ENCODE measurements around the gene RBM11.
"Not testable (repeated sequence)": the region's sequence is repeated elsewhere in the genome, so short reads cannot be mapped to it uniquely, and the experiment has no call there.

Gene RBM11, protein sequence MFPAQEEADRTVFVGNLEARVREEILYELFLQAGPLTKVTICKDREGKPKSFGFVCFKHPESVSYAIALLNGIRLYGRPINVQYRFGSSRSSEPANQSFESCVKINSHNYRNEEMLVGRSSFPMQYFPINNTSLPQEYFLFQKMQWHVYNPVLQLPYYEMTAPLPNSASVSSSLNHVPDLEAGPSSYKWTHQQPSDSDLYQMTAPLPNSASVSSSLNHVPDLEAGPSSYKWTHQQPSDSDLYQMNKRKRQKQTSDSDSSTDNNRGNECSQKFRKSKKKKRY

GRCh38 chr21:14215971-14216641 lies at the start of gene RBM11:
Gene RBM11 (plus strand): TSS chr21:14216157. CDS start chr21:14216187, 30 bp downstream.
- peak; percentile 60 for DNase-seq (ENCODE audit: low read depth)

DNA sequence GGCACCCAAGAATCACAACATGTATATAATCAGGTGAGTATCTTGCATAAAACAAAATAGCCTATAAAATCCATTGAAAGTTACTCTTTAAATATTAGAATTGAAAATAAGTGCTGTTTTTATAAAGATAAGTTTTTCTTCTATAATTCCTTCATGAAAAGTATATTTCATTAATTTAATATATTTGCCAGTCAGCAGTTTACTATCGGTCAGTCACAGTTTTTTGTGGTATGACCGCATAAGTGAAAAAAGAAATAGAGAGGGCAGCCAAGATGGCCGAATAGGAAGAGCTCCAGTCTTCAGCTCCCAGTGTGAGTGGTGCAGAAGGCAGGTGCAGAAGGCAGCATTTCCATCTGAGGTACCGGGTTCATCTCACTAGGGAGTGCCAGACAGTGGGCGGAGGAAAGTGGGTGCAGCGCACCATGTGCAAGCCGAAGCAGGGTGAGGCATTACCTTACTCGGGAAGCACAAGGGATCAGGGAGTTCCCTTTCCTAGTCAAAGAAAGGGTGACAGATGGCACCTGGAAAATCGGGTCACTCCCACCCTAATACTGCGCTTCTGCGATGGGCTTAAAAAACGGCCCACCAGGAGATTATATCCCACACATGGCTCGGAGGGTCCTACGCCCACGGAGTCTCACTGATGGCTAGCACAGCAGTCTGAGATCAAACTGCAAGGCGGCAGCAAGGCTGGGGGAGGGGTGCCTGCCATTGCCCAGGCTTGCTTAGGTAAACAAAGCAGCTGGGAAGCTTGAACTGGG lies 49.3 kb upstream of the RBM11 start:
- not testable (repeated sequence) for DNase-seq (ENCODE audit: low read depth)

GRCh38 chr21:14206222-14206621 lies 9.7 kb upstream of the RBM11 start:
- no peak for DNase-seq (ENCODE audit: low read depth)

DNA sequence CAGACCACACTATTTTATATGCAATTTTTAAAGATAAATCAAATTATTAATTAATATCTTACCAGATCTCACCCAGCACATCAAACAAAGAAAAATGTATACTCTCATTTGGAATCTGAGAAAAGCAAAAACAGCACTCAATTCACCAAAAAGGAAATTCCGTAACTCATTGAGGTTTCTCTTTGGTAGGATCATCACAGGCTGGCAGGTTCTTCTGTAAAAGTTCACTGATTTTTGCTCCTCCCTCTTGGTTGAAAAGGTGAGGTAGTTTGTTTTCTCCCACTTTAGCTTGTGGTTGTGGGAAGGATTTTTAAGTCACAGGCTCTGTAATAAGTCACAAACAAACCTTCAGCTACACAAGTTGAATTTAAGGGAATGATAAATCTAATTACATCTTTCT lies 5.2 kb upstream of the RBM11 start, which contains the start of gene LIPI:
LIPI (minus strand) TSS at position 218 of the 400 bp plus-strand sequence; CDS start at position 108, 110 bp downstream.
- DNase-seq (ENCODE audit: low read depth), result no peak

GRCh38 chr21:14213164-14213563 lies 2.8 kb upstream of the RBM11 start:
- DNase-seq (ENCODE audit: low read depth), result no peak

GRCh38 chr21:14223365-14223764 lies 7.4 kb downstream of the RBM11 start:
- DNase-seq (ENCODE audit: low read depth), result no peak

- no peak for DNase-seq (ENCODE audit: low read depth)
Observed at GRCh38 chr21:14229399-14229798, 13.4 kb downstream of the RBM11 start.

GRCh38 chr21:14235101-14235500 lies 19.1 kb downstream of the RBM11 start:
- no peak for DNase-seq (ENCODE audit: low read depth)

GRCh38 chr21:14236180-14236579 lies 20.2 kb downstream of the RBM11 start:
- no peak for DNase-seq (ENCODE audit: low read depth)

DNA sequence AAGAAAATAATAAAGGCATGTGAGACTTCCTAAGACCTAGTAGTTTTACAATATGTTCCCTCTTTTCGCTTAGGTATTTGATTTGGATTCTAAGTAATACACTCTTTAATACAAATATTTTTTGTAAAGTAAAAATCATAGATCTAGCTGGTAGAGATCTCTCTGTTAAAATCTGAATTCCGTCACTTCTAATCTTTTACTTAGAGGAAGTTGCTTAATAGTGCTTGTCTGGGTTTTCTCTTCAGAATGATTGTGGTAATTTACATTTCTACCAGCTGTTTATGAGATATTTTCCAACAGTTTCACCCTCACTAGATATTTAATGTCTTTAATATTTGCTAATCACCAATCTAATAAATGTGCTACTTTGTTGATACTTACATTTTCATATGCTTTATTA lies 23.3 kb downstream of the RBM11 start:
- no peak for DNase-seq (ENCODE audit: low read depth)

- DNase-seq (ENCODE audit: low read depth), result no peak
Observed at GRCh38 chr21:14241297-14241696, 25.3 kb downstream of the RBM11 start.

- DNase-seq (ENCODE audit: low read depth), result no peak
Observed at GRCh38 chr21:14243461-14243860, 27.5 kb downstream of the RBM11 start.

- no peak for DNase-seq (ENCODE audit: low read depth)
Observed at GRCh38 chr21:14243874-14244273, 27.9 kb downstream of the RBM11 start.

DNA sequence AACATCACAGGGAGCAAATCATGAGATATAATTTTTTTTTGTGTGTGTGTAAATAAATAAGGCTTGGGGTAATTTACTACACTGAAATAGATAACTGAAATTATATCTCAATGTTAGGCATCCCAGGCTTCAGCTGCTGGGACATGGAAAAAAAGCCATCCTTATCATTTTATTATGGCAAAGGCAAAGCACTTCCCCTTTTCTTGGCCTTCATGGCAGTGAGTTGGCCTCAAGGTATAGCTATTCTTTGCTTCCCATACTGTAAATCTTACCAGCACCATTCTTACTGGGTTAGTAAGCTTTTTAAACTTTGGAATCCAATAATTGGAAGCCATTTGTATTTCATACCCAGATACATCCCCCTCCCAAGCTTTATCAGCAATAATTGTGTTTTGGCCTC lies 29.0 kb downstream of the RBM11 start:
- DNase-seq (ENCODE audit: low read depth), result no peak

- no peak for DNase-seq (ENCODE audit: low read depth)
Observed at GRCh38 chr21:14245711-14246110, 29.8 kb downstream of the RBM11 start.

- no peak for DNase-seq (ENCODE audit: low read depth)
Observed at GRCh38 chr21:14251336-14251735, 35.4 kb downstream of the RBM11 start.

DNA sequence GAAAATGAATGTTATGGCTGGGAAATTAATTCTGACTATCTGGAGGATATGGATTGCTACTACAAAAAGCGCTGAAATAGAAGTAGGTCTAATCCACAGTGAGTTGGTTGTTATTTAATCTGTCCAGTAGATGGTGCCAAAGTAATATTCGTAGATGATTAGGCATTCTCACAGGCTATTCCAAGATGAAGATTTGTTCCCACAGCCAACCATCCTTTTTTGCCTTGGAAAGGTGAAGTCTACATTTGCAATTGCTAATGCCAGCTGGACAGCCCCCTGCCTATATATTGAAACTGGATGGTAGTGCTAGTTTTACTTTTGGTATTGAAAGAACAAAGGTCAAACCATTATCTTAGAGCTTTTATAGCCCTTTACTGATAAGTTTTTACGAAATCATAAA lies 43.8 kb downstream of the RBM11 start:
- DNase-seq (ENCODE audit: low read depth), result no peak

DNA sequence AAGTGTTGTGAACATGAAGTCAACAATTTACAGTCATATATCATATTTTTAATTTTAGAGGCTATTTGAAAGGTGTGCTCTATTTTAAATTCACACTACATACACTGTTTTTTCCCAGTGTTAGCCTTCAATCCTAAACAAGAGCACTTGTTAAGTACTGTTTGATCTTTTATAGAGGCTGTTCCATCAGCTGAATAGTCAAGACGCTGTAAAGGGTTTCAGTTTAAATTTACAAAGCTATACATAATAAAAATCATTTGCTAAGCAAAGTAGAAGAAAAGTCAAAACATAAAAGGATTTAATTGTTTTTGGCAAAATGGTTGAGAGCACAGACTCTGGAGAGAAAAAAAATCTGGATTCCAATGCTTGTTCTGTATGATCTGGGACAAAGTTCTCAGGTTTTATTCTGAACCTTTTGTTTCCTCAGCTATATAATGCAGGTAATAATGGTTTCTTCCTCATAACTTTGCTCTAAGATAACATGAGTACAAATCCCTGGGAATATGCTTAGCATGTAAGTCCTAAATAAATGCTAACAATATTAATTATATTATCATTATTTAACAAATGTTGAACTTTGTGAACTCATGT lies 44.3 kb downstream of the RBM11 start:
- no peak for DNase-seq (ENCODE audit: low read depth)

DNA sequence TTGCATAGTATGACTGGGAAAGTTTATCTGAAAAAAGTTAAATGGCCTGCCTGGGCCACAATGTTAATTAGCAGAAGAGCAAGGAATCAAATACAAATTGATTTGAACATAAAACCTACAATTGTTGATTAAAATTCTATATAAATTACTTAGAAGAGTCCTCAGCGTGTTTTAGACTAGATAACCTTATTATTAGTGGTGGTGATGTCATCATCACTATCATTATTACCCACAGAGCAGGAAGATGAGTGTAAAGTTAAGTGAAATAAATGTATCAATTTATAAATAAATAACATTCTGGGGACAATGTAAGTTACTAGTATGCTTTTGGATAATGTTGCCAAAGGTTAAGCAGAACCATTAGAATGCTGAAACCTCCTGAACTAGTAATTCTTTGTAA lies 46.1 kb downstream of the RBM11 start:
- no peak for DNase-seq (ENCODE audit: low read depth)

DNA sequence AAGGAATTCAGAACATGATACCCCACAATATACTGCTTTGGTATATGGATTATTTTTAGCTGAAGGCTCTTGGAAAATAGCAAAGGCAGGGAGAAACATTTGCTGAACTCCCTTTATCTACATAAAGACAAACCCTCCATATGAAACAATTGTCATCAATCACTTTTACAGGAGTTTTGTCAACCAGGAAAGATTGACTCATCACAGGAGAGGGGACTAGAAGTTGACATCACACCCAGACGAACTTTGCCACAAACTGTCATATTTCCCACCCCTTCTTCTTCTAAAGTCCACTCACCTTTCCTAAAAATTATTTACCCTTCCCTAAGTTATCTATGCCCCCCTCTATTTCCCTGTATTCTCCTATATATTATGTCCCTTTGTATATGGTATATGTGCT lies 47.9 kb downstream of the RBM11 start:
- DNase-seq (ENCODE audit: low read depth), result no peak

GRCh38 chr21:14265023-14265422 lies 49.1 kb downstream of the RBM11 start:
- DNase-seq (ENCODE audit: low read depth), result no peak

DNA sequence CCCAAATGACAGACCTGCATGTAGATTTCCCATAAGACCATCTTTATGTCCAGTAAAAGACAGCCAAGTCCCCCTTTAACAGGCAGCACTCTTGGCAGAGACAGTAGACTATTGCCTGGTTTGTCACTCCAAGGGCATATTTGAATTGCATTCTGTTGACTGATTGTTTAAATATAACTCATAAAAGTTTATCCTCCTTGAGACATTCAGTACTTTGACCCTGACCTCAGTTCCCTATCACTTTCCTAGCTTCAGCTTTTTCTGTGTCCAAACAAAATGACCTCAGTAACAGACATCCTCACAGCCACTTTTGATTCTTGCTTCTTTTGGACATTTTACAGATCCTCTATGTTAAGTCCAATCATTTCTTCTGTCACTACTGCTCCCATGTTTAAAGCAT lies 51.1 kb downstream of the RBM11 start:
- no peak for DNase-seq (ENCODE audit: low read depth)

GRCh38 chr21:14270631-14271030 lies 54.7 kb downstream of the RBM11 start:
- DNase-seq (ENCODE audit: low read depth), result no peak

Measured in stimulated activated CD8-positive, alpha-beta memory T cell treated with anti-CD3 and anti-CD28 coated beads, Interleukin-12 subunit alpha, Interleukin-12 subunit beta, amount 100 ng/mL, for 1 hour (primary cell).